T follicular helper cell (primary cell): Measurements from ENCODE around the gene TSHZ2.

Source experiments
- DNase-seq: peaks from one replicate; pipeline ENCODE4 v3.0.0-alpha.2; 2020; ENCODE audit warnings: low read depth

Gene TSHZ2

DNA sequence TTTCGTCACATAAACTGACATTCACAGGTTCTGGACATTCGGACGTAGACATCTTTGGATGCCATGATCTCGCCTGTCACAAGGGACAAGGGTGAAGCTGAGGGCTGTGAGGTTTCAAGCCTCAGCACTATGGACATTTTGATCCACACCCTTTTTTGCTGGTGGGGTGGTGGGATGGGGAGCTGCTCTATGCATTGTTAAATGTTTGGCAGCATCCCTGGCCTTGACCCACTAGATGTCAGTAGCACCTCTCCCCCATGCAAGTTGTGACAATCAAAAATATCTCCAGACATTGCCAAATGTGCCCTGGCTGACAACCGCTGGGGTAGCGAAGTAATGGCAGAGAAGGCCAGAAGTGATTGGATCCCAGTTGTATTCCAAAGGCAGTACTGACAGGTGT is 229.4 kb downstream of the TSHZ2 start:
- no peak for DNase-seq

DNA sequence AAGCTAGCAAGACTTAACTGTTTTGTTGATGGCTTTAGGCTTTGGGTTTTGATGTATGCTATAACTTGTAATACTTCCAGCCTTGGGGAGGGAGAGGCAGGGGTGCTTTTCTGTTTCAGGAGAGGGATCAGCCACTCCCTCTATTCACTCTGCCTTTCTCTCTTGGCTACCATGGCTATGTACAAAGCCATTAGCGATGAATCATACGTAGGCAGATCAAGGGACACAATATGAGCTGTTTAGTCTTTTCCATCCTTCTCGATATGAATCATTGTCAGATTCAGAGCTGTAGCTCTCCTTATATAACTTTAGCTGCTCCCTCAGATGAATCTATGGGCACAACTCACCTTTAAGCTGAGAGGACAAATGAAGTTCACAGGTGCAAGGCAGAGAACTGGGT is 230.6 kb downstream of the TSHZ2 start:
- no peak for DNase-seq

DNA sequence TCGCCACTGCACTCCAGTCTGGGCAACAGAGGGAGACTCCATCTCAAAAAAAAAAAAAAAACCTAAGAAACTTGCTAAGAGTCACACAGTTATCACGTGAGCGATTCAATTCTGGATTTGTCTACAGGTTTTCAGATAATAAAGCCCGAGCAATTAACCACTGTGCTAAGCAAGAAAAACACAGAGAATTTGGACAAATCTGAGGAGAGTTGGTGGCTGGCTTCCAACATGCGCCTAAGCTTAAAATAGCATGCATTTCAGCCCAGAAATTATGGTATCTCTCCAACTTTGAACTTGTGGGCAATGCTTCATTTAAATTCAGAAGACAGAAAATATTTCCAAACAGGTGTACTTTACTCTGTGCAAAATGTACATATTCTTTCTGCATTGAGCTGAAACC is 232.9 kb downstream of the TSHZ2 start:
- DNase-seq: no peak

DNA sequence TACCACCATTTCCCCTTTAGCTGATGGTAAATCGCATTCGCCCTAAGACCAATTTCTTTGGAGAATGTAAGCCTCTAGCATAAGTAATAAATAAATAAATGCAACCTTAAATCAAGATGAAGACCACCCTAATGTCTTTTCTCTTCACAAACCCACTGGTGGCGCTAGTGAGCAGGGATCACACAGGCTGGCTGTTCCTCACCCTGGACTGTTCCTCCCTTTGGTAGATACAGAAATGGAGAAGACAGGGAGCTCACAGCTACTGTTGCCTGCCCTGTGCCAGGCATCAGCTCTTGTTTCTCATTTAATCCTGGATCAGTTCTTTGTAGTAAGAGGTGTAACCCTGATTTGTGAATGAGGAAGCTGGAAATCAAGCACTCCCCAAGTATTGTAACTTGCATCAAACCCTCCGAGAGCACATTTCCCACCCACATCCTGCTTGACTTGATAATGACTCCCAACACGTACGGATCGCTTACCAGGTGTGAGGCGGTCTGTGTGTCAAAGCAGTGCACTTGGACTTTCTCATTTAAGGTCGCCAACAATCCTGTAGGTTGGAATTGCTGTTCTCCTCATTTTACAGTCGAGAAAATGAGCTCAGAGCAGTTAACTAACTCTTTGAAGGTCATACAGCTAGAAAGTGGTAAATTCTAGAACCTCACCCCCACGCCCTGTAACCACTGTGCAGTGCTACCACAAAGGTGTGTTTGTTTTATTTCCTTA is 236.1 kb downstream of the TSHZ2 start:
- no peak for DNase-seq

DNA sequence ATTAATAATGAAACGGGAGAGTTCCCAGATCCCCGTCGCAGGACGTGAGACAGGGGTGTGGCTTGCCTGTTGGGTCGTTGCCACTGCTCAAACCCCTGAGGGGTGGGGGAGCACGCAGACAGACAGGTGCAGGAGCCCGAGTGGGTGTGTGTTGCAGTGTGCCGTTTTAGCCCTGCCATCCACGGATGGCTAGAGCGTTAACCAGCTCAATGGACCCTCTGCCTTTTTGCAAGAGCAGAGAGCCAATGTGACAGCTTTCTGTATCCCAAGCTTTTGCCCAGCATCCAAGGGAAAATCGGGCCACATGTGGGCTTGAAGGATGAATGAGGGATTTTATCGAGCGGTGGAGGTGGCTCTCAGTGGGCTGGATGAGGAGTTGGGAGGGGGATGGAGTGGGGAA is 237.9 kb downstream of the TSHZ2 start:
- no peak for DNase-seq

DNA sequence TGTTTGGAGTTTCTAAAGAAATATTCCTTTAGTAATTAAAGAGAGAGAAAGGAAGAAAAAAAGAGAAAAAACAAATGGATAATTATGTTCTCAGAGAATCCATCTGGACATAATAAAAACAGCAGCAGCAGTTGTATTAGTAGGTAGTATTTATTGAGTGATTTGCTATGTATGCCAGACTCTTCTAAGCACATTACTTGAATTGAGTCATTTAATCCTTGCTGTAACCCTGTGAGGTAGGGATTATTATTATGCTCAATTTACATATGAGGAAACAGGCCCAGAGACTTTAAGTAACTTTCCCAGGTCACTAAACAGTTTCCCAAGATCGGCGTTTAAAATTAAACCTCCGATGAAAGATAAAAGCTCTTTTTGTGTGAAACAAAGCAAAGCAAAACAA is 238.8 kb downstream of the TSHZ2 start:
- no peak for DNase-seq

DNA sequence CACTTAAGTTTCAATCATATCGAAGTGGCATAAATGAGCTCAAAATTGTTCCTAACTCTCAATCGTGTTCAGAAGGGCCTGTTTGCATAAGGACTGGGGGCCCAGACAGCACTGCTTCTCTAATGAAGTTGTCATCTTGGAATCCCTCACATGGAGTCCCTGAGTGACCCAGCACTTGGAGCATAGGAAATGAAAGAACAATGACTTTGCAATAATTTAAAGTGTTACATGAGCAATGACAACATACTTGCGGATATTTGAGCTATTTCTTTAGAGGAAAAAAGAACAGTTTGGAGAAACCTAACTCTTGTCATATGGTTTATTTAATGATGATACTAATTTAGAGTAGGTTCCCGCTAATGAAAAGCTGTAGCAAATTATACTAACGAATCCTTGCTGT is 239.9 kb downstream of the TSHZ2 start:
- no peak for DNase-seq

DNA sequence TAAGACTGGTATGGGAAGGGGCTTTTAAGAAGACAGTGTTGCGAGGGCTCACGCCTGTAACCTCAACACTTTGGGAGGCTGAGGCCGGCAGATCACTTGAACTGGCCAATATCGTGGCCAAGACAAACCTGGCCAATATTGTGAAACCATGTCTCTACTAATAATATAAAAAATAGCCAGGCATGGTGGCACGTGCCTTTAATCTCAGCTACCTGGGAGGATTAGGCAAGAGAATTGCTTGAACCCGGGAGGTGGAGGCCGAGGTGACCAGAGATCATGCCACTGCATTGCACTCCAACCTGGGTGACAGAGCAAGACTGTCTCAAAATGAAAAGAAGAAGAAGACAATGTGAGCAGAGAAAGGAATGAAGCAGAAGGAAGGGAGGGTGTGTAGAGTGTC is 242.2 kb downstream of the TSHZ2 start:
- no peak for DNase-seq

DNA sequence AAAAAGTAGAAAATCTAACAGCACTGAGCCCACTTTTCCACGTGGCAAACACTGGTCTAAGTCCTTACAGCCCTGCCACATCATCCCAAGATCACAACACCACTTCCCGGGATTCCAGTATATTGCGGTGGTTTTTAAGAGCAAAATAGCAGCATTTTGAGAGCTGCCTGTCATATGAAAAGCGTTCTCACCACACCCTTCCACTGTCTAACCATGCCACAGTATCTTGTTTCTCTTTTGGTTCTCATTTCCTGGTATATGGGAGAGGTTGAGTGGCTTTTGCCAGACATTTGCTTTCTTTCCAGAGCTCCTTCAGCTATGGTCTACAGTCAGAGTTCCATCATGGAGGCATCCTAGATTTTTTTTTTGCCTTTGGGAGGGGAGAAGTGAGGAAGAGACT is 243.0 kb downstream of the TSHZ2 start:
- DNase-seq: no peak

DNA sequence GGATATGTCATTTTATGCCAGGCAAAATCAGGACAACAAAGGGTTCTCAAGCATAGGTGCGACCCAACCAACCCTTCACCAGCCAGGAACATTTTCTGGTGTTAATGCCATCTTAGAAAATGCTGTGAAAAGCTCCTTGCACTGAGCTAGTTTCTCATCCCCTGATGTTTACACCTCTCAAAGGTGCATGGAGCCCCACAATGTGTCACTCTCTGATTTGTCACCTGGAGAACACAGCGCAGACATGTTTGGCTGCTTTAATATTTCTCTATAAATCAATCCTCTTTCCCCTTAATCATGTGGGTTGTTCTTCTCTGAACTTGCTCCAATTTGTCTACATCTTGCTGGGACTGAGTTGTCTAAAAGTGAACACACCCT is 244.3 kb downstream of the TSHZ2 start:
- DNase-seq: no peak

GRCh38 chr20:53216856-53217576 is 244.9 kb downstream of the TSHZ2 start:
- peak; percentile 70 for DNase-seq

DNA sequence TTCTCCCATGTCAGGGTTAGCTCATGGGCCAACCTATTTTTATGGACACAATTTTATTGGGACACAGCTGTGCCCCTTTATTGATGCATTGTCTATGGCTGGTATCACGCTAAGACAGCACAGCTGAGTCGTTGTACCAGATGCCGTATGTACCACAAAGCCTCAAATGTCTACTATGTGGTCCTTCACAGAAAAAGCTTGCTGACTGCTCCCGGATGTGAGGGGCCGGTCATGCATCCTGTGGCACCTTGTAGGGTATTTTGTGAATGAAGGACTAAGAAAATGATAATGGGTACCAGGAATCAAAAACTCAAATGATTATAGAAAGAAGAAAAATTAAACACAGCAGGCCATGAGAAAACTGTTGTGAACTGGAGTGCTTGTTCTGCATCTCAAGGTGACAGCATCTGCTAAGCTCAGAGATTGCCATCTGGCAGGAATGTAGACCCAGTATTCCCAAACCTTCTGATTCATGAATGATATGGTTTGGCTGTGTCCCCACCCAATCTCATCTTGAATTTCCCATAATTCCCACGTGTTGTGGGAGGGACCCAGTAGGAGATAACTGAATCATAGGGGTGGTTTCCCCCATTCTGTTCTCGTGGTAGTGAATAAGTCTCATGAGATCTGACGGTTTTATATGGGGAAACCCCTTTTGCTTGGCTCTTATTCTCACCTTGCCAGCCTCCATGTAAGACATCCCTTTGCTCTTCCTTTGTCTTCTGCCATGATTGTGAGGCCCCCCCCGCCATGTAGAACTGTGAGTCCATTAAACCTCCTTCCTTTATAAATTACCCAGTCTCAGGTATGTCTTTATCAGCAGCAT is 248.5 kb downstream of the TSHZ2 start:
- DNase-seq: no peak

DNA sequence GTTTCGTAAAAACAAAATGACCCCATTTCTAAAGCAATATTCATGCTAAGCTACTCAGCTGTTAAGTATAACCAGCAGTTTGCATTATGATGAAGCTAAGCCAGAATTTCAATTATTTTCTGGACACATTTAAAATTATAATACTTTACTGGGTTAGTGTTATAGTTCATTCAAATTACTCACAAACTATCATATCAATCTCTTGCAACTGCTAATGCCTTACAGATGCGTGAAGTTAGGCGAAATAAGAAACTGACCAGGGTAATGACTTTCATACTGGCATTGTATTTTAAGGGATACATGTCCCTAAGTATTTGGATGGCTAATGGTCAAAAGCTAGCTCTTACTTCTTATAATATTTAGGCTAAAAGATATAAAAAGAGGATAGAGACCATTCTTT is 249.6 kb downstream of the TSHZ2 start:
- no peak for DNase-seq

DNA sequence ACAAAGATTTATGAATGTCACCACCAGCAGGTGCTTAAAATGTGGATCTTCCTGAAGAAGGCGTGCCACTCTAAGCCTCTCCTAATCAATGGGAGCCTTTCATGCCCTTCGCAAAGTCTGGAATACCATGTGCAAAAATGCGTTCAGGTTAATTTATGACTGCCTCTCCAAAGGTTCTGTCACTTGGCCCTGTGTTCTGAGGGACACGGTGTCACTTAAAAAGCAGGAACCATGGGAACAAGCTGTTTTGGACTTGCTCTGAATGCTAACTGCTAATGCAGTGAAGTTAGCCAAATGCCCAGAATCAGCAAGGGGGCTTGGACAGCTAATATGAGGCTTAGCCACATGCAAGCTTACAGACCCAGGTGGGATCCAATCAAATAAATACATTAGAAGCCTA is 250.3 kb downstream of the TSHZ2 start:
- no peak for DNase-seq

DNA sequence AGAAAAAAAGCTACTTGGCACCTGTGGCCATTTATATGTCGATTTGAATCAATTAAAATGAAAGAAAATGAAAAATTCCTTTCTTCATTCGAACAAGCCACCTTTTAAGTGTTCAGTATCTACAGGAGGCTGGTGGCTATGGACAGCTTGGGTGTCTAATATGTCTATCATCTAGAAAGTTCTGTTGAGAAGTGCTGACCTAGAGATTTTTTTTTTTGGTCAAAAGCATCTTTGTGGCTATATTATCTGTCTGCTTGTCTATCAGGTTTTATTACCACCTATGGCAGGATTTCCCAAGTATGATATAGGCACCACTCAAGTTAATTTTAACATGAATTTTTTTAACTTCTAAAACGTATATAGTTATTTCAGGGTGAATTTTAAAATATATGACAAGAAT is 250.8 kb downstream of the TSHZ2 start:
- DNase-seq: no peak

GRCh38 chr20:53223626-53224172 is 251.5 kb downstream of the TSHZ2 start:
- DNase-seq: no peak

GRCh38 chr20:53224851-53225250 is 252.7 kb downstream of the TSHZ2 start:
- no peak for DNase-seq

GRCh38 chr20:53226826-53227225 is 254.7 kb downstream of the TSHZ2 start:
- no peak for DNase-seq

DNA sequence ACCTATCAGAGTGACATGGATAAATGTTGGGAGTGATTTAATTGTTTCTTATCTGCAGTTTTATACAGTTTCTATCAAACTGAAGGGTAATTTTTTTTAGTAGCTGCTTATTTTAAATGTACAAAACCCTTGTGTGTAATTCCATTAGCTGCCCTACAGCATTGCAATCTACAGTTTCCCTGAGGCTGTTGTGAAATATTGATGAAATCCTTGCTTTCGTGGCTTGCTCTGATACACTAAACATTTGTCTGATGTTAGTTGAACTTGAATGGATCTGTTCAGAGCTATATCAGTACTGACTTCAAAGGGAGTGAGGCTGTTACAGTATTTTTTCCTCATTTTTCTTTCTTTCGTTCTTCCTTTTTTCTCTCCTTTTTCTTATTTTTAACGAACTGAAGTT is 255.4 kb downstream of the TSHZ2 start:
- no peak for DNase-seq

GRCh38 chr20:53231061-53231460 is 258.9 kb downstream of the TSHZ2 start:
- no peak for DNase-seq

GRCh38 chr20:53237461-53237860 is 265.3 kb downstream of the TSHZ2 start:
- DNase-seq: no peak

DNA sequence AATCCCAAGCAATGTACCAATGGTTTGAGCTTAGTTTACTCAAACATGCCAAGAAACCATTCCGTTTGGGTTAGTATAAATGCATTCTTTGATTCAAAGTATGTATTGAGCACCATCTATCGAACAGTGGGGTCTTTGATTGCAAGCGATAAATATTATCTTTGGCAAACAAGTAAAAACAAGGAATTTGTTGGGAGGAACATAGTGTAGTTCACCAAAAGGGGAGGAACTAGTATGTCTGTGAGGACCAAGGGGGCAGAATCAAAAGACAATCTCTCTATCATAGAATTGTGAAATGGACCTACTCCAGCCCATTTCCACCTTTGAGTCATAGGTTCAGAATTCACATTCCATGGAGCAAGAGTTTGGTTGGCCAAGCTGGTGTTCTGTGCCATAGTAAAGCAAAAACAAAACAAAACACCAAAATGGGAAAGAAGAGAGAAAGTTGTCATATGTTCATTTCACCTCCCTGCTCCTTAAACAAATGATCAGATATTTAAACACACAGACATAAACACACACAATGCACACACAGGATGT is 266.0 kb downstream of the TSHZ2 start:
- DNase-seq: no peak
